WERI-Rb-1 (cell line): Measurements from ENCODE around the gene SYT9.

Experiments used
- DNase-seq: peaks from one replicate; pipeline ENCODE4 v3.0.0-alpha.2; 2020
- H3K27ac ChIP-seq: fragments of 250-450 bp; sonication (Bioruptor Pico); 2 replicates; pipeline ENCODE4 v1.5.1; 2020; ENCODE audit warnings: mild to moderate bottlenecking, moderate library complexity
- H3K27me3 ChIP-seq: fragments of 250-450 bp; sonication (Bioruptor Pico); 2 replicates; pipeline ENCODE4 v1.5.1; 2021; ENCODE audit warnings: mild to moderate bottlenecking, low read depth, moderate library complexity; ENCODE audit not compliant: insufficient read depth, severe bottlenecking
- H3K36me3 ChIP-seq: fragments of 250-450 bp; sonication (Bioruptor Pico); 2 replicates; pipeline ENCODE4 v1.5.1; 2020; ENCODE audit warnings: mild to moderate bottlenecking, moderate library complexity
- H3K4me3 ChIP-seq: 2 replicates; pipeline ENCODE4 v1.5.1; 2011; ENCODE audit warnings: low read depth, mild to moderate bottlenecking, control low read depth, low read length
- H3K9me3 ChIP-seq: fragments of 250-450 bp; sonication (Bioruptor Pico); 2 replicates; pipeline ENCODE4 v1.5.1; 2021; ENCODE audit warnings: mild to moderate bottlenecking, moderate library complexity; ENCODE audit not compliant: severe bottlenecking
- CTCF ChIP-seq: IDR thresholded peaks from 2 replicates; pipeline ENCODE4 v1.5.1; 2011; ENCODE audit warnings: low read depth, mild to moderate bottlenecking, control low read depth, inconsistent platforms, low read length

The SYT9 gene

GRCh38 chr11:7501251-7501650 is 249.5 kb downstream of the SYT9 start:
- H3K36me3 ChIP-seq, result no peaks in the 10 kb centered on the region
- no peak for TF ChIP-seq CTCF
- DNase-seq, result no peak
- peaks cover 39% of the 10 kb centered on the region for H3K27me3 ChIP-seq
- no peak overlapping the region for H3K27ac ChIP-seq
- H3K4me3 ChIP-seq, result no peak overlapping the region
- no peaks in the 10 kb centered on the region for H3K9me3 ChIP-seq

GRCh38 chr11:7501894-7502293 is 250.2 kb downstream of the SYT9 start:
- no peaks in the 10 kb centered on the region for H3K9me3 ChIP-seq
- no peak overlapping the region for H3K4me3 ChIP-seq
- H3K36me3 ChIP-seq, result no peaks in the 10 kb centered on the region
- DNase-seq, result no peak
- H3K27me3 ChIP-seq, result peaks cover 40% of the 10 kb centered on the region
- TF ChIP-seq CTCF, result no peak
- no peak overlapping the region for H3K27ac ChIP-seq

GRCh38 chr11:7506243-7506642 is 254.5 kb downstream of the SYT9 start:
- DNase-seq, result no peak
- H3K27ac ChIP-seq, result no peak overlapping the region
- H3K9me3 ChIP-seq, result no peaks in the 10 kb centered on the region
- no peak overlapping the region for H3K4me3 ChIP-seq
- no peaks in the 10 kb centered on the region for H3K36me3 ChIP-seq
- peaks cover 56% of the 10 kb centered on the region for H3K27me3 ChIP-seq
- no peak for TF ChIP-seq CTCF

- no peak for DNase-seq
- Histone ChIP-seq H3K27me3 (peaks cover 51% of the 10 kb centered on the region), H3K27ac (no peak overlapping the region), H3K4me3 (no peak overlapping the region), H3K36me3 (no peaks in the 10 kb centered on the region), H3K9me3 (no peaks in the 10 kb centered on the region)
- TF ChIP-seq CTCF, result no peak
These were observed 256.4 kb downstream of the SYT9 start for GRCh38 chr11:7508087-7508486.

- Histone ChIP-seq H3K27ac (no peak overlapping the region), H3K27me3 (peaks cover 48% of the 10 kb centered on the region), H3K9me3 (no peaks in the 10 kb centered on the region), H3K4me3 (no peak overlapping the region), H3K36me3 (no peaks in the 10 kb centered on the region)
- TF ChIP-seq CTCF, result no peak
- no peak for DNase-seq
These were observed 258.3 kb downstream of the SYT9 start for GRCh38 chr11:7509966-7510365.

GRCh38 chr11:7511401-7511800 is 259.7 kb downstream of the SYT9 start:
- no peak for TF ChIP-seq CTCF
- no peak overlapping the region for H3K27ac ChIP-seq
- H3K4me3 ChIP-seq, result no peak overlapping the region
- H3K27me3 ChIP-seq, result peaks cover 44% of the 10 kb centered on the region
- no peak for DNase-seq
- H3K9me3 ChIP-seq, result no peaks in the 10 kb centered on the region
- no peaks in the 10 kb centered on the region for H3K36me3 ChIP-seq
